COR-L47 (cell line): ENCODE measurements around the gene EPC1.
"Not testable (repeated sequence)": the region's sequence is repeated elsewhere in the genome, so short reads cannot be mapped to it uniquely, and the experiment has no call there.

Source experiments
- DNase-seq: peaks from one replicate; lab custom pipeline; 2025; lab: John Stamatoyannopoulos, UW

The EPC1 gene

GRCh38 chr10:32371101-32371500 is 24.1 kb upstream of the EPC1 start:
- DNase-seq: no peak

- DNase-seq: peak; percentile 16
Measured at GRCh38 chr10:32367793-32368453, 21.0 kb upstream of the EPC1 start.

- no peak for DNase-seq
Measured at GRCh38 chr10:32366588-32366987, 19.6 kb upstream of the EPC1 start.

DNA sequence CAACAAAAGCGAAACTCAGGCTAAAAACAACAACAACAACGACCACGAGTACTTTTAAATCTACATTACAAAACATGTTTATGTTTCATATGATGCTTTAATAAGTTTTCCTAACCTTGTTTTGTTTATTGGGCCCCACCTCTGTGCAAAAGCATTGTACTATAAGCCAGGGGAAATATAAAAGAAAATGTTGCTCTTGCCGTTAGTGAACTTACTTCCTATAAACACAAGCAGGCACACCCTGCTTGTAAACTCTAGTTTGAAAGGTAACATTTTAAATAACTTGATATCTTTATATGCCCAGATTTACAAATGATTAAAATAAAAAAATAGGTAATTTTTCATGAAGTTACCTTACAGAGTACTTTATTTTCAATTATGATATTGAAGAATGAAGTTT is 19.2 kb upstream of the EPC1 start:
- DNase-seq: no peak

DNA sequence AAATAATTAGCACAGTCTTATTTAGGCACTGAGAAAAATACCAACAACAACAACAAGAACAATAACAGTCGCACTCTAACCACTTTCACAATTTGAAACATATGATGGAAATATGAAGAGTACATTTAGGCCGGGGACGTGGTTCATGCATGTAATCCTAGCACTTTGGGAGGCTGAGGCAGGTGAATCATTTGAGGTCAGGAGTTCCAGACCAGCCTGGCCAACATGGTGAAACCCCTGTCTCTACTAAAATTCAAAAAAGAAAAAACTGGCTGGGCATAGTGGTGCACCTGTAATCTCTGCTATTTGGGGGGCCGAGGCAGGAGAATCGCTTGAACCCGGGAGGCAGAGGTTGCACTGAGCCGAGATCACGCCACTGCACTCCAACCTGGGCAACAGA is 18.4 kb upstream of the EPC1 start:
- not testable (repeated sequence) for DNase-seq

DNA sequence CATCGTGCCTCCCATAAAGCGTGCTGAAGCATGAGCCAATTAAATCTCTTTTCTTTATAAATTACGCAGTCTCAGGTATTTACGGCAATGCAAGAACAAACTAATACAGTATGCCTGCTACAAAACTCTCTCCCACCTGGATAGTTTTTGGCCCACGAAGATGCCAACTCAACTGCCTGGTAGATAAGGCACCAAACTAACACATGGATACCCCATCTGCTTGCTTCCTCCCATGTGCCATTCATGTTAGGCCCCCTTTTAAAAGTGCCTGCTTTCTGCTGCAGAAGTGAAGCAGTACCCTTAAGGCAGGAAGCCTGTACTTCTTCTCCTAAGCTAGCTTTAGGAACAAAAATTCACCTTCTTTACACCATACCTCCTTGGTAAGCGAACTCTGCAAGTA is 15.6 kb upstream of the EPC1 start:
- no peak for DNase-seq

- DNase-seq: no peak
Measured at GRCh38 chr10:32360884-32361283, 13.9 kb upstream of the EPC1 start.

DNA sequence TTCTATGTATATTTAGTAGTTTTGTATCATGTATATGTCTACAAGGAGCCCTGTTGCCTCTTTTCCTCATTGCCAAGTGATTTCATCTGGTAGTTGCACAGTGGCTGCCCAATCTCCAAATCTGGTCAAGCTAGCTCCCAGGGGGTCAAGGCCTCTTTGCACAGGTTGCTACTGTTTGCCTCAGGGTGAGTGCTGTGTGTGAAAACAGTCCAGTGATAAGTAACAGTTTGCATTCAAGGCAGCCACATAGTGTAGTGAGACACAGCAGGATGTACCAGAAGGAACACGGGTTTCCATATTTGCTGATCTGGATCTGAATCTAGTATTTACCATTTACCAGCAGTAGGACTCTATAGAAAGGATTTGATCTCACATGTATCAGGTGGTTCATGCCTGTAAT is 13.3 kb upstream of the EPC1 start:
- DNase-seq: no peak

DNA sequence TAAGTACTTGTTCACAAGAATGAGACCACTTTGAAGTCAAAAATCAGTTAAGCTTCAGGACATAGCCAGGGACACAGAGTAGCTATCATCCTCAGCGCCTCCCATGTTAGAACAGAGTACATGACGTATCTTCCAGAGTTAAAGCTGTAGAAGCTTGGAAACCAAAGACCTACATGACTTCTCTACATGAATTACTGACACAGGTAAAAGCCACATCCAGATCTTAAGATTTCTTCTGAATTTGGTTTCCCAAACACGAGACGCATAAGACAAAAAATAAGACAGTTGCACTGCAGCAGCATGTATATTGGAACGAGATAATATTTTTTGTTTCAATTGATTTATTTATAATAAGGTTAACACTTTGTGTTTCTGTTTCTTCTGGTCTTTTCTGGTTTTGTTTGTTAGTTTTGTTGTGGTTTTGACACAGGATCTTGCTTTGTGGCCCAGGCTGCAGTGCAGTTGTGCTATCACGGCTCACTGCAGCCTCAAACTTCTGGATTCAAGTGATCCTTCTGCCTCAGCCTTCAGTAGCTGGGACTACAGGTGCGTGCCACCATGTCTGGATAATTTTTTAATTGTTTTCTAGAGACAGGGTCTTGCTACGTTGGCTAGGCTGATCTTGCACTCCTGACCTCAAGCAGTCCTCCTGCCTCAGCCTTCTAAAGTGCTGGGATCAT is 10.2 kb upstream of the EPC1 start:
- DNase-seq: no peak

DNA sequence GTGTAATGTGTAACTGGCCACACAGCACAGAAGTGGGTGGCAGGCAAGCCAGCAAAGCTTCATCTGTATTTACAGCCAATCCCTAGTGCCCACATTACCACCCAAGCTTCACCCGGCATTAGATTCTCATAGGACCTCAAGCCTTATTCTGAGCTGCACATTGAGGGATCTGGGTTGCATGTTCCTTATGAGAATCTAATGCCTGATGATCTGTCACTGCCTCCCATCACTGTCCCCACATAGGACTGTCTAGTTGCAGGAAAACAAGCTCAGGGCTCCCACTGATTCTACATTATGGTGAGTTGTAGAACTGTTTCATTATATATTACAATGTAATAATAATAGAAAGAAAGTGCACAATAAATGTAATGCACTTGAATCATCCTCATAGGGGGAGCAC is 7.7 kb upstream of the EPC1 start:
- not testable (repeated sequence) for DNase-seq

DNA sequence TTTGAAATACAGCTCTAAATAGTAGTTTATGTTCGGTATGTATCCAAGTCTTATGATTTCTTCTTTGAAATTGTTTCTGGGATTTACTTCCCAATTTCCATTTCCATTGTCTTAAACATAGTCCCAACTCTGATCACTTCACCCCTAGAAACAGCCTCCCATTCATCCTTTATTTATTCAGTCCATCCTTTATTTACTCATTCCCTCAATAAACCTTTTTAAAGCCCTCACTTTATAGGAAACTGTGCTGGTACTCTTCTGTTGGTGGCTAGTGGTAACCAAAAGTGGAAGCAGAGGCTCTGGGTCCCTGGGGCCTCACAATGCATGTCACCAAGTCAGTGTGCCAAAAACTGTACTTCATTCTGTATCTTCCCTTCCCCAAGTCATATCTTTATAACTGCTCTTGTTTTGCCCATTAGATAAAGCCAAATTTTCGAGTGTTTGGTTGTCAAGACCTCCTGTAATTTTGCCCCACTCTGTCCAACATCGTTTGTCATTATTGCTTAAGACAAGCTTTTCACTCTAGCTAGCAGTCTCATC is 3.9 kb upstream of the EPC1 start:
- DNase-seq: no peak

- DNase-seq: no peak
Measured at GRCh38 chr10:32349968-32350738, 3.2 kb upstream of the EPC1 start.

- DNase-seq: no peak
Measured at GRCh38 chr10:32349199-32349585, 2.2 kb upstream of the EPC1 start.

GRCh38 chr10:32348297-32349198 is 1.6 kb upstream of the EPC1 start:
- DNase-seq: no peak

DNA sequence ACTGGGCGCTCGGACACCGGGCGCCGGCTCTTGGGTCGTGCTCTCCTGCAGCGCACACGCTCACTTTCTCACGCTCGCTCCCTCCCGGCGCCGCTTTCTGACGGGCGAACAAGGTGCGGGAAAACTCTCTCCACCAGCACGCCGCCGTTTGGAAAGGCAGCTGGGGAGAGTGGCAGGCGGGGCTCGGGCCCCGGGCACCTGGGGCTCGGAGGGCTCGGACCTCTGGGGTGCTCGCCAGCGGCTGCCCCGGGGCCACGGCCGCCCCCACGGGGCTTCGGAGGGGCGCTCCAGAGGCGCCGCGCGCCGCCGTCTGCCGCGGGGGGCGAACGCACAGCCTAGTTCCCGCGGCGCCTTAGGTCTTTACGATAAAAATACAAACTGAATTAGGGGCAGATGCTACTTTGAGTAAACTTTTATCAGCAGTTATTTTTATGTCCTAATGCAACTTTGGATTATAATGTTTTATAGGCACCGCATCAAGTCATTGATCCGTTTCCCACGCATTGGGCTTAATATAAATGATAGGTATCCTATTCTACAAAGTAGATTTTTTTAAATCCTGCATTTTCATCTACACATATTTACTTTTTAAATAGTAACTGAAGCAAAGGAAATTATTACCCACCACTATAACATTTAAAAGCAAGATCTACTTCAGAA is 535 bp upstream of the EPC1 start:
- no peak for DNase-seq

DNA sequence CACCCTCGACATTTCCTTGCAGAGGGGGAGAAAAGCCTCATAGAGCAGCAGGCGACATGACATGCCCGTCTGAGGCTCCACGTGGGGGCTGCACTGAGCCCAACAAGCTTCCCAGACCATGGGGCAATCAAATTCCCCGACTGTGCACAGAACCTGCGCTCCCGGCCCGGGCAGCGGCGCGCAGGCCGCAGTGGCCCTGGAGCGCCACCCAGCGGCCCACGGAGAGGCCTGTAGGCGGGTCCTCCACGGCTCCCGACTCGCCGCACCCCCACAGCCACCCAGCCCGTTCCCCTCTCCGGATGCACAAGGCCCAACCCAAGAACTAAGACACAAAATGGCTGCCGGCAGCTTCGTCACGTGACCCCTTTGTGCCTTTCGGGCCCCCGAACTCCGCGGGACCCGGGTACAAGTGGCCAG is 816 bp downstream of the EPC1 start:
- DNase-seq: peak; percentile 81

- DNase-seq: no peak
Measured at GRCh38 chr10:32341596-32341995, 5.4 kb downstream of the EPC1 start.

DNA sequence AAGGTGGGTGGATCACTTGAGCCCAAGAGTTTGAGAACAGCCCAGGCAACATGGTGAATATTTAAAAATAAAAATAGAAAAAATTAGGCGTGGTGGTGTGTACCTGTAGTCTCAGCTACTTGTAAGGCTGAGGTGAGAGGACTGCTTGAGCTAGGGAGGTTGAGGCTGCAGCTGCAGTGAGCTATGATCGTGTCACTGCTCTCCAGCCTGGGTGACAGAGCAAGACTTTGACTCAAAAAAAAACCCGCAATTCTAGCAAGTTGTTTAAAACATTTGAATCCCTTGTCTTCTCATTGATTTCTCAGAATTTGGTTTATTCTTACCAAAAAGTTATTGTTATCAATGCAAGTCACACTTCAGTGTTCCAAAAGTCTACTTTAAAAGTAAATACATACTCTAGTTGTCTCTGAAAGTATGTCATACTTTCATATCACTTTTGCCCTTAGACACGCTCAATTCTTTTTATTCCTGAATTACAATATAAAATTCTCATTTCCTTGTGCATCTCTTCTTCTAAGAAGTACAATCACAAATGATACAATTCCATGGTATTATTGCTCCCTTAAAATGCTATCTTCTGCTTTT is 6.3 kb downstream of the EPC1 start:
- no peak for DNase-seq

DNA sequence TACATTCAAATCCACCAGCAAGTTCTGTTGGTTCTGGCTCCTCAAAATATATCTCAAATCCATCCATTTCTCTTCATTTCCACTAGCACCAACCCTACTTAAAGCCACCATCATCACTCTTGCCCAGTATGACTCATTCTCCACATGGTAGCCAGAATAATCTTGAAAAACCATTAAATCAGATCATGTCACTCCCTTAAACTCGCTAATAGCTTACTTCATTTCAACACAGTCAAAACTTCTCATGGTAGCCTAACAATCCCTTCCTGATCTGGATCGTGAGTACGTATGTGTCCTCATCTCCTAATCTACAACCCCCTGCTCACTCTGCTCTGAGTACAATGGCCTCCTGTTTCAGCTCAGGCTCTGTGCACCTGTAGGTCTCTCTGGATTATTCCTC is 8.7 kb downstream of the EPC1 start:
- DNase-seq: no peak

DNA sequence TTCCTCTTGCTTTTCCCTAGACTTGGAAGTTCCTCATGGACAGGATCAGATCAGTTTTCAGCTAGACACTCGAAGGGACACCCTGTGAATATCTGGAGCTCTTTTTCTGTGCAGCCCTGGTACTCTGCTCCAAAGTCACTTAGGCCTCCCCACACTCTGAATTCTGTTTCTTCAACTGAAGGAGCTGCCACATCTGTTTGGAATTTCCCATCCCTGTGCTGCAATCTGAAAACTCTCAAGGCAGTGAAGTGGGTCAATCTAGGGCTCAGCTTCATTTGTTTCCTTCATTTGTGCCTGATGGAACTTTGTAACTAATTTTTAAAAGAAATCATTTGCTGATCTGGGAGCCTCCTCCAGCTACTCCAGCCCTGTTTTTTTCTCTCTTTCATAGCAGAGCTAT is 9.6 kb downstream of the EPC1 start:
- DNase-seq: no peak

DNA sequence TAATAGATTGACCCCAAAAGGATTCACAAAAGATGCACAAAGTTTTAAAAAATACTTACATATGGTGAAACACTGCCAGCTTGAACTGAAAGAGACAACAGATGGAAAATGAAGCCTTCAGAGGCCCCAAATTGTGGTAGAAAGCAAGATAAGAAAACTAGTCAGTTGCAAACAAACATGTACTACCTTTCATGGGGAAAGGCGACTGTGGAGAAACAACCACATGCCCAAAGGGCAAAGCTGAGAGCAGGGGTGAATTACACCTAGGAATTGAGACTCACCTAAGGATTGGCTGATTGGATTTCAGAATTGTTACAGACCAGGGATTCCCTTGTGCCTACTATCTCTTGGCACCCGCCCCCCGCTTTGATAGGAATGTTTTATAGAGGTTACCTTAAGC is 13.1 kb downstream of the EPC1 start:
- no peak for DNase-seq
